Ascending aorta (tissue), 2 donors: Measurements from ENCODE around the gene FANCI. TPM values are rescaled to one million over a fixed set of nuclear protein-coding genes. Genes with fewer than 3 reads are reported as not detected.

Experiments
- DNase-seq, 2 donors: peaks; one replicate each; pipeline ENCODE4 v3.0.0-alpha.2; 2019; ENCODE audit warnings: low spot score in 2 of 2
- H3K27ac ChIP-seq, 2 donors: fragments of 200-600 bp; sonication (generic); one replicate each; pipeline ENCODE4 v1.5.1; 2016 to 2017; ENCODE audit warnings: mild to moderate bottlenecking in 1 of 2
- H3K27me3 ChIP-seq: fragments of 200-600 bp; sonication (generic); one replicate; pipeline ENCODE4 v1.5.1; 2017
- H3K36me3 ChIP-seq, 2 donors: fragments of 200-600 bp; sonication (generic); one replicate each; pipeline ENCODE4 v1.5.1; 2016
- H3K4me1 ChIP-seq, 2 donors: fragments of 200-600 bp; sonication (generic); one replicate each; pipeline ENCODE4 v1.5.1; 2016 to 2017; ENCODE audit warnings: mild to moderate bottlenecking in 1 of 2
- H3K4me3 ChIP-seq, 2 donors: fragments of 200-600 bp; sonication (generic); one replicate each; pipeline ENCODE4 v1.5.1; 2016 to 2017; ENCODE audit warnings: mild to moderate bottlenecking in 1 of 2
- H3K9me3 ChIP-seq, 2 donors: fragments of 200-600 bp; sonication (generic); one replicate each; pipeline ENCODE4 v1.5.1; 2016
- CTCF ChIP-seq, 3 experiments: fragments of 200-600 bp in 2 of 3; fragments of 450-650 bp in 1 of 3; sonication (generic) in 2 of 3; IDR thresholded peaks; one replicate each; pipeline ENCODE4 v1.5.1; 2016 to 2019; ENCODE audit warnings: antibody characterized with exemption in 3 of 3, mild to moderate bottlenecking in 1 of 3, moderate library complexity in 1 of 3
- intact Hi-C: fragments of 100-400 bp; cut with DNase I; formaldehyde crosslinking; loops from one replicate; pipeline ENCODE4 v1.15.1; 2023
- total RNA-seq: library from RNA; depleted of rRNA; stranded (reverse); fragments of >200 nt; gene quantifications from one replicate; pipeline ENCODE4 v1.1.0, GENCODE V29; 2016

FANCI gene
- total RNA-seq, 1 donor from 2014 or later, result not detected

- no peak for DNase-seq
- TF ChIP-seq CTCF (IDR thresholded peaks at IDR 0.05), result no peak
- intact Hi-C loops, result no loop called here
- peaks cover under 1 to 9% of the 10 kb centered on the region in 2 donors for H3K4me1 ChIP-seq
- H3K36me3 ChIP-seq, result no peaks in the 10 kb centered on the region
- H3K27me3 ChIP-seq, result peaks cover 55% of the 10 kb centered on the region
- H3K9me3 ChIP-seq, result no peaks in the 10 kb centered on the region
- H3K27ac ChIP-seq, result no peak overlapping the region
- no peak overlapping the region for H3K4me3 ChIP-seq
Observed at GRCh38 chr15:89365462-89366065, 121.8 kb downstream of the FANCI start.

Other genes with a start within 250 kb of the FANCI start
- gene ABHD2, start 155.5 kb upstream of the FANCI start, total RNA-seq, result 228 TPM
- gene RLBP1, start 22.4 kb upstream of the FANCI start, total RNA-seq, result not detected
- gene POLG, start 90.8 kb downstream of the FANCI start, total RNA-seq, result 69.1 TPM